SK-N-SH (cell line): ENCODE data around the gene IL10RB.

Source experiments
- EZH2phosphoT487 ChIP-seq: fragments of 200-600 bp; sonication (generic); IDR thresholded peaks from 2 replicates; pipeline ENCODE4 v1.6.1; 2017; ENCODE audit warnings: low read depth, mixed run types, mild to moderate bottlenecking, antibody characterized with exemption, moderate library complexity, borderline replicate concordance
- GABPA ChIP-seq: IDR thresholded peaks from 2 replicates; pipeline ENCODE4 v1.4.0; 2012; ENCODE audit warnings: low read depth, mild to moderate bottlenecking
- JUND ChIP-seq: IDR thresholded peaks from 2 replicates; pipeline ENCODE4 v1.4.0; 2012
- POLR2AphosphoS5 ChIP-seq: IDR thresholded peaks from 2 replicates; pipeline ENCODE4 v1.6.1; 2012; ENCODE audit warnings: low read depth, low read length
- TF ChIP-seq, protein P1 (sequence below): fragments of 200-600 bp; sonication (generic); IDR thresholded peaks from 2 replicates; pipeline ENCODE4 v1.6.1; 2017; ENCODE audit warnings: antibody characterized with exemption, mild to moderate bottlenecking, moderate library complexity
- TF ChIP-seq, protein P2 (sequence below): IDR thresholded peaks from 2 replicates; pipeline ENCODE4 v1.4.0; 2012; ENCODE audit warnings: low read depth, borderline replicate concordance

DNA sequence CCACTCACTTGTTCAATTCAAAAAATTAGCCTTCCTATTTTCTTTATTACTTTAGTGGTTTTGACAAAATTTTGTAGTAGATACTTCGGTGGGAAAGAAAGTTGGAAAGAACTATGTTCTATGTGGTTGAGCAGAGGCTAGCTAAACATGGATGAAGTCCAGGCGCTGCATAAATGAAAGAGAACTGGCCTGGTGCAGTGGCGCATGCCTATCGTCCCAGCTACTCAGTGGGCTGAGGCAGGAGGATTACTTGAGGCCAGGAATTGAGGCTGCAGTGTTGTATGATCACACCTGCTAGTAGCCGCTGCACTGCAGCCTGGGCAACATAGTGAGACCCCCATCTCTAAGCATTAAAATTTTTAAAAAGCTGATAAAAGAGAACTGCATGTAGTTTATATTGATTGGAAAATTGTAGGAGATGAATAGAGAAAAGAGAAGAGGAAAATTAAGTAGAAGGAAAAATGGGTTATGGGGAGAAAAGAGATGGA, 79.6 kb downstream of the IL10RB start:
- TF ChIP-seq JUND (no peak), POLR2AphosphoS5 (no peak), EZH2phosphoT487 (no peak), GABPA (no peak)
- TF ChIP-seq, protein P1, sequence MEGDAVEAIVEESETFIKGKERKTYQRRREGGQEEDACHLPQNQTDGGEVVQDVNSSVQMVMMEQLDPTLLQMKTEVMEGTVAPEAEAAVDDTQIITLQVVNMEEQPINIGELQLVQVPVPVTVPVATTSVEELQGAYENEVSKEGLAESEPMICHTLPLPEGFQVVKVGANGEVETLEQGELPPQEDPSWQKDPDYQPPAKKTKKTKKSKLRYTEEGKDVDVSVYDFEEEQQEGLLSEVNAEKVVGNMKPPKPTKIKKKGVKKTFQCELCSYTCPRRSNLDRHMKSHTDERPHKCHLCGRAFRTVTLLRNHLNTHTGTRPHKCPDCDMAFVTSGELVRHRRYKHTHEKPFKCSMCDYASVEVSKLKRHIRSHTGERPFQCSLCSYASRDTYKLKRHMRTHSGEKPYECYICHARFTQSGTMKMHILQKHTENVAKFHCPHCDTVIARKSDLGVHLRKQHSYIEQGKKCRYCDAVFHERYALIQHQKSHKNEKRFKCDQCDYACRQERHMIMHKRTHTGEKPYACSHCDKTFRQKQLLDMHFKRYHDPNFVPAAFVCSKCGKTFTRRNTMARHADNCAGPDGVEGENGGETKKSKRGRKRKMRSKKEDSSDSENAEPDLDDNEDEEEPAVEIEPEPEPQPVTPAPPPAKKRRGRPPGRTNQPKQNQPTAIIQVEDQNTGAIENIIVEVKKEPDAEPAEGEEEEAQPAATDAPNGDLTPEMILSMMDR: no peak
- TF ChIP-seq, protein P2, sequence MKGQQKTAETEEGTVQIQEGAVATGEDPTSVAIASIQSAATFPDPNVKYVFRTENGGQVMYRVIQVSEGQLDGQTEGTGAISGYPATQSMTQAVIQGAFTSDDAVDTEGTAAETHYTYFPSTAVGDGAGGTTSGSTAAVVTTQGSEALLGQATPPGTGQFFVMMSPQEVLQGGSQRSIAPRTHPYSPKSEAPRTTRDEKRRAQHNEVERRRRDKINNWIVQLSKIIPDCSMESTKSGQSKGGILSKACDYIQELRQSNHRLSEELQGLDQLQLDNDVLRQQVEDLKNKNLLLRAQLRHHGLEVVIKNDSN: no peak
